ENCODE results near the gene OR5AR1.
A peak's percentile ranks its signal among the peaks of the same experiment; 100 is the strongest.

Gene OR5AR1

DNA sequence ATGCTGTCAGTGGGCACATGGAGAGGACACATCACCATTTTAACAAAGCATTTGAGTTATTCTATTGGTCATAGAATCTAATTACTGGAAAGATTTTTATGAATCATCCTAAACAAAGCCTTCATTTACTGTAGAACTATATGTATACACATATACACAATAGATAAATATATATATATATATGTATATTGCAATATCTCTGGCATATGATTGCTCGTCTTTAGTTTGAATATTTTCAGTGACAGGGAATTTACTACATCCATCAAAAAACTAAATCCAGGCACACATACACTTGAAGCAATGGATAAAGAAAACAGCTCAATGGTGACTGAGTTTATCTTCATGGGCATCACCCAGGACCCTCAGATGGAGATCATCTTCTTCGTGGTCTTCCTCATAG is at the start of gene OR5AR1:
TSS of gene OR5AR1 (plus strand) at position 301 of the 400 bp plus-strand sequence. CDS start at position 301, 0 bp downstream.
- TF ChIP-seq, protein P1, sequence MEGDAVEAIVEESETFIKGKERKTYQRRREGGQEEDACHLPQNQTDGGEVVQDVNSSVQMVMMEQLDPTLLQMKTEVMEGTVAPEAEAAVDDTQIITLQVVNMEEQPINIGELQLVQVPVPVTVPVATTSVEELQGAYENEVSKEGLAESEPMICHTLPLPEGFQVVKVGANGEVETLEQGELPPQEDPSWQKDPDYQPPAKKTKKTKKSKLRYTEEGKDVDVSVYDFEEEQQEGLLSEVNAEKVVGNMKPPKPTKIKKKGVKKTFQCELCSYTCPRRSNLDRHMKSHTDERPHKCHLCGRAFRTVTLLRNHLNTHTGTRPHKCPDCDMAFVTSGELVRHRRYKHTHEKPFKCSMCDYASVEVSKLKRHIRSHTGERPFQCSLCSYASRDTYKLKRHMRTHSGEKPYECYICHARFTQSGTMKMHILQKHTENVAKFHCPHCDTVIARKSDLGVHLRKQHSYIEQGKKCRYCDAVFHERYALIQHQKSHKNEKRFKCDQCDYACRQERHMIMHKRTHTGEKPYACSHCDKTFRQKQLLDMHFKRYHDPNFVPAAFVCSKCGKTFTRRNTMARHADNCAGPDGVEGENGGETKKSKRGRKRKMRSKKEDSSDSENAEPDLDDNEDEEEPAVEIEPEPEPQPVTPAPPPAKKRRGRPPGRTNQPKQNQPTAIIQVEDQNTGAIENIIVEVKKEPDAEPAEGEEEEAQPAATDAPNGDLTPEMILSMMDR (IDR thresholded peaks at IDR 0.05) = no peak

DNA sequence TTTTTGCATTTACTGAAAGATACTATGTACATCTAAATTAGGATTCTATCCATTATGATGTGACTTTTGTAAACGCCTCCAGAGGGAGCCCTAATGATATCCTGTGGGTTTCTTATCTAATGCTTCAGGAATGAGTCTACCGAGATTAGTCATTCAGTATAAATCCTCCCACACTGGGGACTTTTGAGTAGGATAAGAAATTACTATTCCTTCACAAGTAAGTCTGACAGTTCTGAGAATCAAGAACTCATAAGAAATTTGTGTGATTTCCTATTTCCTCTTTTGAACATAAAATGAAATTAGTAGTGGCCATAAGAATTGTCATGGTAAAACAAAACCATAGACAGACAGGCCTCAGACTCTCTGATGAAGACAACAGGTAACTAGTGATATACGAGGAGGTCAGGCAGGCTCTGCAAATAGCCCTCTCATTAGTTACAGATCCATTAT is 38.8 kb upstream of the OR5AR1 start:
- TF ChIP-seq, protein P1 (IDR thresholded peaks at IDR 0.05) = peak; percentile 77

DNA sequence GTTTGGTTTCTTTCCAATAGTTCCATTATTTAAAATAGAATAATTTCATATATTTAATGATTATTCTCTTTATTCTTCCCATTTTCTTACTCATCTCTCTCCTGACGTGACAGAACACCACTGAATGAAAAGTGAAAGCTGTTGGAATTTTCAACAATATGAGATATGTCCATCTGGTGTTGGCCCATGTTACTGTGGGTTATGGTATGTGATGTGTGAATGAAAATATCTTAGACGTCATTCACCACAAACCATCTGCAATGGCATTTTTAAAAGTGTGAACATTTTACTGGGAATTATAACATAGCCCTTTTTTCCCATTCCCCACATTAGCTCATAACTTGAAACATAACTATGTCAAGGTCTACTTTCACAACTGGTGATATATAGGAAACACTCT is 37.5 kb upstream of the OR5AR1 start:
- TF ChIP-seq, protein P1 (IDR thresholded peaks at IDR 0.05) = no peak

DNA sequence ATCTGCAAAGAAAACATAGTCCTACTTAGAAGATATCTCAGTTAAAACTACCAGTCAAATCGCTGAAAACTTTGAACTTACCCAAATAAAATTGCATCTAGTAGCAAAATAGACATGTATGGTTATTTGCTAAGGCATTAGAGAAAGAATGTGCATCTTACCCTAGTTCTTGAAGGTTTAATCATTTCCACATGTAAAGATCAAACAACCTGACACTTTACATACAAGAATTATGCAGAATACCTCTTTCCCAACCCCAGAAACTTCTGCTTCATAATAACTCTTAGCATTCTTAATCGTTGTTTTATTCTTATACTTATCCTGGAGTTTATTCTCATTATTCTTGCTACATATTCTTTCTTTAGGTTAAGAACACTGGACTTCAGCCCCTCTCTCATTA is 31.2 kb upstream of the OR5AR1 start:
- TF ChIP-seq, protein P1 (IDR thresholded peaks at IDR 0.05) = no peak

DNA sequence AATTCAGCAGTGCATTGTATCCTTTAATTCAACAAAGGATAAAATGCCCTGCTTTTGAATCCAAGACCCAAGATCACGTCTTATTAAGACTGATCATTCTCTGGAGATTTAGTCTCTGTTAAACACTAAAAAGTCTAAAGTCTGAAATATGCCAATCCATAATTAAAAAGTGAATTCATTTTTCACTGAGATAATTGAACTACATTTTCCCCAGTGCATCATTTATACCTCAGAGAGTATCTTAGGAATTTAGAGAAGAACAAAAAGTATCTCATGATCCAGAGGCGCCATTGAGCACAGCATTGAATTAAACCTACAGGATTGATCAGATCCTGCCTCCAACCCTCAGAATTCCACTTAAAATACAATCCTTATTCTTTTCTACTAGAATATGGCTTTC is 26.6 kb upstream of the OR5AR1 start:
- TF ChIP-seq, protein P1 (IDR thresholded peaks at IDR 0.05) = no peak

DNA sequence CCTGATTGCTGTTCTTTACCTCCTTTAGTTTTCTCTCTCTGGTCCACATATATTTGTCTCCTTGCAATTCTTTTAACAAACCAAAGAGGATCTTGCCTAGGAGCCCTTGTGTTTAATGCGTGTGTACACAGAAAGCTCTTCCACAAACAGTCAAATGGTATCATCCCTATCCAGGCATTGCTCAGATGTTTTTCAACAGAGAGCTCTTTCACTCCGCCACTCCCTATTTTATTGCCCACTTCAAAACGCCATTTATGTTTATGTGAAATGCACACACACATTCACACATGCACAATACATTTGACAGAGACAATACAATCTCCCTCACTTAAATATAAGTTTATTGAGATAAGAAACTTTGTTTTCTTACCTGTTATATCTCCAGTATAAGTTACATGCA is 26.0 kb upstream of the OR5AR1 start:
- TF ChIP-seq, protein P1 (IDR thresholded peaks at IDR 0.05) = no peak

DNA sequence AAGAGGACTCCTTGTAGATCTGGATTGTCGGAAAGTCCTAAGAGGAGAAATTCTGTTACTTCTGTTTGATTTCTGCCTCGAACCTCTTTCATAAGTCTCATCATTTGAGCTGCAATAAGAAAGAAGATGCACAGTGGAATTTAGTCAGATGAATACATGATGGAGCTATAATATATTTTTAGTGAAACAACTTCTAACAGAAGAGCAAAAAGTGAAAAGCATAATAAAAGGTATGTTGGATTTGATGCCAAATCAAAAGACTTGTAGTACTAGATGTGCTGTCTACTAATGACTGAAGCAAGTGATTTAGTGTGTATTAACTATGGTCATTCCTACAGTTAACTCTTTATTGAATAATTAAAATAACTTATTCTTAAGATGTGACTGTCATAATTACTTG is 21.1 kb upstream of the OR5AR1 start, which contains the start of gene OR5AP2:
TSS of gene OR5AP2 (minus strand) at position 101 of the 400 bp plus-strand sequence. CDS start at position 101, 0 bp downstream.
- TF ChIP-seq, protein P1 (IDR thresholded peaks at IDR 0.05) = no peak

DNA sequence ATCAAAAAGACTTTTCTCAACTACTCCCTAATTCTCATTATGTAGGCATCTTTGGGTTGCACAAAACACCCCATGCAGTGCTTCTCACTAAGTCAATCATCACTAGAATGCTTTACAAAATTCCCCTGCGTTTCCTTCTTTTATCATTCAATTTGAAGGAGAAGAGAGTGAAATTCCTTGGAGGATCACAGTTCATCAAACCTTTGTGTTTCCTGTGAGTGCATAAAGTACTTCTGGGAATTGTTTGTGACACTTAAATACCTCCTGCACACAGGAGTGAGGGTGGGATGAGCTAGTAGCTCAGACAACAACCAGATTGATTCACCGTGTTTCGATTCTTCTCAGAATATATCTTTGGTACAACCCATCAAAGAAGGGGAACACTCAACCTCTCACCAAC is 3.7 kb upstream of the OR5AR1 start:
- TF ChIP-seq, protein P1 (IDR thresholded peaks at IDR 0.05) = no peak
